SH-SY5Y (cell line): ENCODE measurements around the gene KRT82.

Experiments
- GATA2 ChIP-seq: IDR thresholded peaks from 2 replicates; pipeline ENCODE4 v1.6.1; 2011; ENCODE audit warnings: mild to moderate bottlenecking, low read depth, low read length
- GATA3 ChIP-seq: IDR thresholded peaks from 2 replicates; pipeline ENCODE4 v1.6.1; 2011; ENCODE audit warnings: low read depth, mild to moderate bottlenecking, low read length, moderate library complexity

KRT82 gene

GRCh38 chr12:52439420-52439819 lies 33.3 kb upstream of the KRT82 start:
- TF ChIP-seq GATA3 (no peak), GATA2 (no peak)

DNA sequence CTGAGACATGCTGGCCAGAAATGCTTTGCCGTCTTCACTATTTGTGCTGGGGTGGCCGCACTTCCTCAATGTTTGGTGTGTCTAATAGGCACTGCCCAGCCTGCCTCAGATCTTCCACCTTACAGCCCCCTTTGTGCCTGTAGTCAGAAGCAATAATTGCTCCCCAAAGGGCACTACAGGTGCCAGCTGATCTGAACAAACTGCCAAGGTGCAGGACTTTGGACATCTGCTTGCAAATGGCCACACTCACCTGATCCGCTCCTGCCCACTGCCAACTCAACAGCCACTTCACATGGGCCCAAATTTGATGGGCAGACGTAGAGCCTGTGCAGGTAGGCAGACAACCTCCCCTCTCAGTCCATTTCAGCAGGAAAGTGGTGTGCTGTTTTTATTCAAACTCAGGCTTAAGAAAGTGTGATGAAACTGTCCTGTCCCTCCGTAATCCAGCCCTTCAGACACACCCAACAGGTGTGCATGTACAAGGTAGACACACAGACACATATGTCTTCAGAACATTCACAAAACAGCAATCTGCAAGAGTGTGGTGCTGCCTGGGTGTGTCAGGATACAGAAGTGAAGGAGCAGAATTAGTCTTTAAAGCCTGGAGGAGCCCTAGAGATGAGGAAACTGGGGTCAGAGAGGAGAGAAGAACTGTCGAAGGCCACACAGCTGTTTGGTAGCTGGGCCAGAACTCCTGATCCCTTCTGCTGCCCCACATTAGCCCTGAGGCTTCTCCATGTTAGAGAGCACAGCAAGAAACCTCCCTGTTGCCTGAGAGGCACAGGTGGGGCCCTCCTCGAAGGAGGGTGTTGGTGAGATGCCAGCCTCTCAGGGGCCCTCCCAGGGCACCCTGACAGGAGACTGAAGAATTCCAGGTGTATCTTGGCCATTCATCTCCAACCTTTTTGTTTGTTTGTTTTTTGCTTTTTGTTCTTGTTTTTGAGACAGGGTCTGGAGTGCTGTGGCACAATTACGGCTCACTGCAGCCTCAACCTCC lies 32.5 kb upstream of the KRT82 start:
- TF ChIP-seq GATA3 (no peak), GATA2 (no peak)

DNA sequence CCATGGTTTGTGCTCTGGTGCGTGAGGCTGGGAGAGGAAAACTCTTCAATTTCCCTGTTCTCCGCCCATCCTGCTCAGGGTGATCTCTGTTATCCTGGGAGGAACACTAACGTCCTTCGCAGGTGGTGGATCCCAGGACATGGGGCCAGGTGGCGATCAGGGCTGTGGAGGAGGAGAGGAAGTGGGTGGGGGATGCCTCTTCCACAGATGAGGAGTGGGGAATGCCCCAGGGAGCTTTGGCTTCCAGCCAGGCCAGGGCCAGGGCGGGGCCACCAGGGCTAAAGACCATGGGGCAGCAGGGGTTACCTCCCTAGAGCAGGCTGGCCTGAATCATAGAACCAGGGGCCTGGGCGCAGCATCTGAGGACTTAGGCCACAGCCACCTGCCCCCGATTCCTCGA lies 31.4 kb upstream of the KRT82 start:
- TF ChIP-seq GATA3 (no peak), GATA2 (no peak)

GRCh38 chr12:52436828-52437474 lies 30.8 kb upstream of the KRT82 start:
- TF ChIP-seq GATA3, result no peak
- no peak for TF ChIP-seq GATA2

GRCh38 chr12:52436000-52436827 lies 30.1 kb upstream of the KRT82 start:
- TF ChIP-seq GATA3, result no peak
- no peak for TF ChIP-seq GATA2

GRCh38 chr12:52435659-52435999 lies 29.5 kb upstream of the KRT82 start:
- TF ChIP-seq GATA2 (no peak), GATA3 (no peak)

- TF ChIP-seq GATA2 (no peak), GATA3 (no peak)
Observed at GRCh38 chr12:52434760-52435530, 28.8 kb upstream of the KRT82 start.

- TF ChIP-seq GATA2 (no peak), GATA3 (no peak)
Observed at GRCh38 chr12:52434081-52434733, 28.1 kb upstream of the KRT82 start, which contains the start of gene KRT75. TSS of gene KRT75 (minus strand) at chr12:52434371. CDS start at chr12:52434304, 67 bp downstream.

GRCh38 chr12:52433501-52434080 lies 27.5 kb upstream of the KRT82 start:
- TF ChIP-seq GATA2, result no peak
- TF ChIP-seq GATA3, result no peak

- no peak for TF ChIP-seq GATA3
Observed at GRCh38 chr12:52432559-52433207, 26.5 kb upstream of the KRT82 start.

DNA sequence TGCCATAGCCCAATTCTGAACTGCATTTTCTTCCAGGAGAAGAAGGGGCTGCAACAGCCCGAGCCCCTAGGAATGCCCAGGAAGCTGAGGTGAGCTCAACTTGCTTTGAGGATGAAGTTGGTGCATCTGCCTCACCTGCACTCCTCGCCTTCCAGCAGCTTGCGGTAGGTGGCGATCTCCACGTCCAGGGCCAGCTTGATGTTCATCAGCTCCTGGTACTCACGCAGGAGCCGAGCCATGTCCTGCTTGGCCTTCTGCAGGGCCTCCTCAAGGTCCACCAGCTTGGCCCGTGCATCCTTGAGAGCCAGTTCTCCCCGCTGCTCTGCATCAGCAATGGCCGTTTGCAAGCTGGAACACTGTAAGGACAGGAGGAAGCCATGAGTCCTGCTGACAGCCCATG lies 22.0 kb upstream of the KRT82 start:
- no peak for TF ChIP-seq GATA3
- no peak for TF ChIP-seq GATA2

DNA sequence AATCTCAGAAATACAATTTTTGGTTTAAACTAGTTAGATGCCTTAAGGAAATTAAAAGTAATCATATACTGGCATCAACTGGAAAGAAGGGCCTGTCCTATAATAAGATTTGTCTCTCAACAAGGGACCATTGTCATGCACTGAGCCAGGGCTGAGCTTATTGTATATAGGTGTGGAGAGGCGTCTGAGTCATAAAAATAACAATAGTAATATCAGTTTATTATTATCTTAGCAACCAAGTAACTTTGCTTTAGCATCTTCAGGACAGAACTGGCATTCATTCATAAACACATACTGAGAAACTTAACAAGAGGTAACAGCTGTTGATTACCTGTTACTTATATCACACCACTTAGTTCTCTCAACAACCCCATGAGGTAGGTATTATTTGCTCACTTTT lies 20.9 kb upstream of the KRT82 start:
- TF ChIP-seq GATA2 (no peak), GATA3 (no peak)
